Measurements from ENCODE around the gene NR2C1.

DNA sequence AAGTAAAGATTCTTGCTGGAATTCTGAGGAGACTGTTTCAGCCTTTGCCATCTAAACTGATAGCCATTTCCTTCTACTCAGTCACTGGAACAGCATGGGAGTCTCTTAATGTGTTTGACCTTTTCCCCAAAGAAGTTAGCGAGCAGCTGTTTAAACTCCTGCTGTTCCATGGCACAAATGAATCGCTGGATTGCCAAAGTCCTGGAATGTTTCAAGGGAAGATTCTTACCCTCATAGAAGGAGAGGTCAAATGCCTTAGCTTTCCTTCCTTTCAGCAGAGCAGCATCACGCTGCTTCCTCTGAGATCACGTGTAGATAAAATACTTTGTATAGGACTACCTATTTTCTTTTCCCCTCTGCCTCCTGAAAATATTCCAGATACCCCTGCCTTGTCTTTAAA lies 10.5 kb upstream of the NR2C1 start:
- TF ChIP-seq, protein P1, sequence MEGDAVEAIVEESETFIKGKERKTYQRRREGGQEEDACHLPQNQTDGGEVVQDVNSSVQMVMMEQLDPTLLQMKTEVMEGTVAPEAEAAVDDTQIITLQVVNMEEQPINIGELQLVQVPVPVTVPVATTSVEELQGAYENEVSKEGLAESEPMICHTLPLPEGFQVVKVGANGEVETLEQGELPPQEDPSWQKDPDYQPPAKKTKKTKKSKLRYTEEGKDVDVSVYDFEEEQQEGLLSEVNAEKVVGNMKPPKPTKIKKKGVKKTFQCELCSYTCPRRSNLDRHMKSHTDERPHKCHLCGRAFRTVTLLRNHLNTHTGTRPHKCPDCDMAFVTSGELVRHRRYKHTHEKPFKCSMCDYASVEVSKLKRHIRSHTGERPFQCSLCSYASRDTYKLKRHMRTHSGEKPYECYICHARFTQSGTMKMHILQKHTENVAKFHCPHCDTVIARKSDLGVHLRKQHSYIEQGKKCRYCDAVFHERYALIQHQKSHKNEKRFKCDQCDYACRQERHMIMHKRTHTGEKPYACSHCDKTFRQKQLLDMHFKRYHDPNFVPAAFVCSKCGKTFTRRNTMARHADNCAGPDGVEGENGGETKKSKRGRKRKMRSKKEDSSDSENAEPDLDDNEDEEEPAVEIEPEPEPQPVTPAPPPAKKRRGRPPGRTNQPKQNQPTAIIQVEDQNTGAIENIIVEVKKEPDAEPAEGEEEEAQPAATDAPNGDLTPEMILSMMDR (IDR thresholded peaks at IDR 0.05): no peak
- no peak for TF ChIP-seq POLR2A (IDR thresholded peaks at IDR 0.05)
